Small intestine (tissue), 7 donors: ENCODE results near the gene KIAA0513. TPM values are rescaled to one million over a fixed set of nuclear protein-coding genes. Genes with fewer than 3 reads are reported as not detected.
A peak's percentile ranks its signal among the peaks of the same experiment; 100 is the strongest.

ENCODE experiments used
- DNase-seq, 2 donors: peaks; one replicate each; pipeline versions ENCODE4 v3.0.0 to v3.0.0-alpha.2; 2013
- FAIRE-seq: peaks from 2 replicates; lab custom pipeline; 2012; peaks lifted over from hg19 to GRCh38; lab: Jason Lieb, UNC
- H3K27ac ChIP-seq, 3 donors: one replicate each; pipeline ENCODE4 v1.5.1; 2013; ENCODE audit warnings: low read length in 2 of 3, mild to moderate bottlenecking in 2 of 3, control low read depth in 1 of 3, inconsistent platforms in 1 of 3, low read depth in 1 of 3, moderate library complexity in 1 of 3
- H3K27me3 ChIP-seq, 3 donors: one replicate each; pipeline ENCODE4 v1.6.1; 2013; ENCODE audit warnings: low read length in 3 of 3, inconsistent platforms in 1 of 3; ENCODE audit not compliant: control insufficient read depth in 3 of 3, insufficient read depth in 3 of 3
- H3K36me3 ChIP-seq, 3 donors: one replicate each; pipeline ENCODE4 v1.6.1; 2013; ENCODE audit warnings: low read length in 3 of 3, inconsistent platforms in 1 of 3, low read depth in 1 of 3, mild to moderate bottlenecking in 1 of 3, moderate library complexity in 1 of 3; ENCODE audit not compliant: control insufficient read depth in 3 of 3, insufficient read depth in 2 of 3
- H3K4me1 ChIP-seq, 3 donors: one replicate each; pipeline ENCODE4 v1.6.1; 2013; ENCODE audit warnings: low read length in 2 of 3, inconsistent platforms in 1 of 3, low read depth in 1 of 3, mild to moderate bottlenecking in 1 of 3, moderate library complexity in 1 of 3; ENCODE audit not compliant: control insufficient read depth in 3 of 3, insufficient read depth in 2 of 3
- H3K4me3 ChIP-seq, 3 donors: one replicate each; pipeline ENCODE4 v1.5.1; 2013; ENCODE audit warnings: low read length in 3 of 3, control low read depth in 1 of 3, inconsistent platforms in 1 of 3, low read depth in 1 of 3, mild to moderate bottlenecking in 1 of 3, moderate library complexity in 1 of 3
- H3K9me3 ChIP-seq, 2 donors: one replicate each; pipeline ENCODE4 v1.6.1; 2013; ENCODE audit warnings: low read depth in 1 of 2, low read length in 1 of 2; ENCODE audit not compliant: control insufficient read depth in 2 of 2, insufficient read depth in 1 of 2
- WGBS, 3 donors: extraction: QIAGEN DNeasy Blood & Tissue Kit; methylation state at CpG; one replicate each; pipeline ENCODE4 v1.1.7; 2013; 5-methylcytosine and 5-hydroxymethylcytosine counted together
- polyA plus RNA-seq, 4 donors: library from polyadenylated mRNA; stranded (reverse) in 3 of 4; unstranded in 1 of 4; fragments of 200-250 nt in 3 of 4; fragments of 120-200 nt in 1 of 4; gene quantifications; one replicate each; pipeline versions ENCODE4 v1.2.1 to v1.2.3, GENCODE V29; 2013
- donor health status: healthy with polysubstance abuse.
- donor health status: control.
- donor health status: control.
- donor health status: Bipolar disorder and iron deficiency.
- donor health status: healthy.

Gene KIAA0513
- polyA plus RNA-seq, 4 donors: 2.9 to 8.1 (median 5.1) TPM

- 75 to 77% (median 76%) methylated on average over 13 of the region's 13 CpGs for WGBS, 3 donors
- no peak for DNase-seq
- Histone ChIP-seq H3K4me1 (peaks cover 0 to 17% (median 1%) of the 10 kb centered on the region in 3 donors), H3K27ac (no peak overlapping the region), H3K27me3 (no peaks in the 10 kb centered on the region), H3K9me3 (no peaks in the 10 kb centered on the region), H3K4me3 (no peak overlapping the region), H3K36me3 (peaks cover 0 to 26% (median 0%) of the 10 kb centered on the region in 3 donors)
- FAIRE-seq: no peak
Measured at GRCh38 chr16:85090181-85090580, 62.6 kb downstream of the KIAA0513 start.

DNA sequence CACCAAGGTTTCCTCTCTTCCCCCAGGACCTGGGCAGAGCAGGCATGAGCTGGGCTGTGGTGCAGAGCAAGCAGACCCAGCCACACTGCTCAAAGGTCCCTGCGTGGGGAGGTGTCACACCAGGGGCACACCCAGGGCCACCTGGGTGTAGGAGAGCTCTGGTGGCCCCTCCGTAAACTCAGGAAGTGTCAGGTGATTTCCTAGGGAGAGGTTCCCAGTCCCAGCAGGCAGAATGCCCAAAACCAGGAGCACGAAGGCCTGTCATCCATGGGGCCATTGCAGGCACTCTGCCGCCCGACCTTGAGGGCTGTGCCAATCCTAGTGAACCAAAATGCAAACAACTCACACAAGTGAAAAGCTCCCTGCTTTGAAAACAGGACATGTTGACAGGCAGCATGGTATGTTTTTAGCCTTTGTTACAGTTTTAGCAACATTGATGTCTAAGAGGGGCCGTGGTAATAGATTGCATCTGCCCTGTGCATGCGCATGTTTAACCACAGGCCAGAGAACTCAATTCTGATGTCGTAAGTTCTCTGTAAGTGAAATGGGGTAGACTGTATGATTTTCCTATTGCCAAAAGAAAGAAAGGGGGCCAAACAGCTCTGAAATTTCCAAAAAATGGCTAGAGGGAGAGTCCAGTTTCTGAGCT lies 63.4 kb downstream of the KIAA0513 start:
- no peak for FAIRE-seq
- 42 to 61% (median 55%) methylated on average over 8 of the region's 8 CpGs for WGBS, 3 donors
- H3K27ac ChIP-seq: peak overlapping the region in 1 of 3 donors; percentile 12

GRCh38 chr16:85091522-85091910 lies 63.9 kb downstream of the KIAA0513 start:
- Histone ChIP-seq H3K36me3 (peaks cover 0 to 23% (median 0%) of the 10 kb centered on the region in 3 donors), H3K27ac (no peak overlapping the region), H3K4me1 (peaks cover 0 to 15% (median 1%) of the 10 kb centered on the region in 3 donors), H3K4me3 (no peak overlapping the region), H3K27me3 (no peaks in the 10 kb centered on the region), H3K9me3 (no peaks in the 10 kb centered on the region)
- 89 to 94% (median 90%) methylated on average over 7 of the region's 7 CpGs for WGBS, 3 donors
- FAIRE-seq (no peak), DNase-seq (no peak)

More for the DNA sequence above, 63.4 kb downstream of the KIAA0513 start:
- Histone ChIP-seq H3K27me3 (no peaks in the 10 kb centered on the region), H3K4me3 (no peak overlapping the region), H3K36me3 (peaks cover 0 to 23% (median 0%) of the 10 kb centered on the region in 3 donors), H3K4me1 (peaks cover 0 to 17% (median 1%) of the 10 kb centered on the region in 3 donors), H3K9me3 (no peaks in the 10 kb centered on the region)
- DNase-seq: peak; percentile 47 to 52

GRCh38 chr16:85092309-85092708 lies 64.7 kb downstream of the KIAA0513 start:
- peaks cover 0 to 23% (median 0%) of the 10 kb centered on the region in 3 donors for H3K36me3 ChIP-seq
- peaks cover 0 to 8% (median 1%) of the 10 kb centered on the region in 3 donors for H3K4me1 ChIP-seq
- FAIRE-seq: no peak
- H3K27ac ChIP-seq: no peak overlapping the region
- H3K9me3 ChIP-seq: no peaks in the 10 kb centered on the region
- no peak for DNase-seq
- H3K27me3 ChIP-seq: peaks cover 0 to 3% (median 0%) of the 10 kb centered on the region in 3 donors
- no peak overlapping the region for H3K4me3 ChIP-seq
- WGBS, 3 donors: 80 to 81% (median 80%) methylated on average over 9 of the region's 9 CpGs

DNA sequence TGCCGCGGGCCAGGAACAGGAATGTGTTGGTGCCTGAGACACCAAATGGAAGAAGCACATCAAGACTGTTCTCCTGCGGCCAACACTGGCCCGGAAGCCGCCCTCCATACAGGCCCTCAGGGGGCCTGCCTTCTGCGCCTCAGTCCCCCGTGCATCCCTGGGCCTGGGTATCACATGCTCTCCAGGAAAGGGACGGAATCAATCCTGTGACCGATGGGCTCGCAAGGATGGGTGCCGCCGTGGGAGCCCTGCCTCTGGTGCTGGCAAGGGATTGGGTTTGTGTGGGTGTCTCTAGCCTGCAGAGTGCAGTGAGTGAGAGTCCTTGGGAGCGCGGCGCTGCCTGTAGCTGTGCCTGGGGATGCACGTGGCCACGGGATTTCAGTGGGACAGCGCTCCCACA lies 65.3 kb downstream of the KIAA0513 start:
- Histone ChIP-seq H3K27ac (no peak overlapping the region), H3K9me3 (no peaks in the 10 kb centered on the region), H3K4me1 (peaks cover 0 to 6% (median 1%) of the 10 kb centered on the region in 3 donors), H3K27me3 (peaks cover 0 to 3% (median 0%) of the 10 kb centered on the region in 3 donors), H3K36me3 (peaks cover 0 to 21% (median 0%) of the 10 kb centered on the region in 3 donors), H3K4me3 (no peak overlapping the region)
- 88 to 90% (median 89%) methylated on average over 18 of the region's 18 CpGs for WGBS, 3 donors
- no peak for FAIRE-seq
- no peak for DNase-seq

- no peak overlapping the region for H3K27ac ChIP-seq
- H3K9me3 ChIP-seq: no peaks in the 10 kb centered on the region
- peaks cover 0 to 12% (median 0%) of the 10 kb centered on the region in 3 donors for H3K36me3 ChIP-seq
- H3K4me1 ChIP-seq: peaks cover 0 to 6% (median 1%) of the 10 kb centered on the region in 3 donors
- no peak for FAIRE-seq
- no peak for DNase-seq
- H3K4me3 ChIP-seq: no peak overlapping the region
- peaks cover 0 to 3% (median 3%) of the 10 kb centered on the region in 3 donors for H3K27me3 ChIP-seq
- WGBS, 3 donors: 42 to 72% (median 59%) methylated on average over 13 of the region's 13 CpGs
Measured at GRCh38 chr16:85093705-85094104, 66.1 kb downstream of the KIAA0513 start.

- FAIRE-seq: no peak
- H3K4me1 ChIP-seq: peaks cover 0 to 6% (median 1%) of the 10 kb centered on the region in 3 donors
- H3K36me3 ChIP-seq: peaks cover 0 to 7% (median 0%) of the 10 kb centered on the region in 3 donors
- no peak overlapping the region for H3K4me3 ChIP-seq
- DNase-seq: no peak
- 84 to 87% (median 87%) methylated on average over 12 of the region's 12 CpGs for WGBS, 3 donors
- H3K27ac ChIP-seq: no peak overlapping the region
- H3K9me3 ChIP-seq: no peaks in the 10 kb centered on the region
- H3K27me3 ChIP-seq: peaks cover 0 to 3% (median 3%) of the 10 kb centered on the region in 3 donors
Measured at GRCh38 chr16:85094176-85094805, 66.7 kb downstream of the KIAA0513 start.

- no peak overlapping the region for H3K4me3 ChIP-seq
Measured at GRCh38 chr16:85094812-85095211, 67.2 kb downstream of the KIAA0513 start.

More at GRCh38 chr16:85094812-85095211, 67.2 kb downstream of the KIAA0513 start:
- Histone ChIP-seq H3K9me3 (no peaks in the 10 kb centered on the region), H3K36me3 (peaks cover 0 to 3% (median 0%) of the 10 kb centered on the region in 3 donors), H3K4me1 (peaks cover 0 to 6% (median 1%) of the 10 kb centered on the region in 3 donors), H3K27me3 (peaks cover 0 to 3% (median 3%) of the 10 kb centered on the region in 3 donors), H3K27ac (no peak overlapping the region)
- FAIRE-seq: no peak
- DNase-seq: no peak
- 83 to 94% (median 87%) methylated on average over 12 of the region's 12 CpGs for WGBS, 3 donors
